ENCODE measurements around the gene TUBB4B.

- no peak for TF ChIP-seq CTCF (IDR thresholded peaks at IDR 0.05; ENCODE audit: low read length)
- TF ChIP-seq EZH2 (IDR thresholded peaks at IDR 0.05; ENCODE audit: borderline replicate concordance, low read length), result no peak
Measured at GRCh38 chr9:137220317-137221094, 20.6 kb upstream of the TUBB4B start.
